Fibroblast of peridontal ligament (primary cell): ENCODE measurements around the gene COG8.
A peak's percentile ranks its signal among the peaks of the same experiment; 100 is the strongest.
"Not testable (repeated sequence)": the region's sequence is repeated elsewhere in the genome, so short reads cannot be mapped to it uniquely, and the experiment has no call there.

ENCODE experiments used
- DNase-seq: peaks from one replicate; pipeline ENCODE4 v3.0.0-alpha.2; 2010; ENCODE audit errors: extremely low read depth

The COG8 gene, protein sequence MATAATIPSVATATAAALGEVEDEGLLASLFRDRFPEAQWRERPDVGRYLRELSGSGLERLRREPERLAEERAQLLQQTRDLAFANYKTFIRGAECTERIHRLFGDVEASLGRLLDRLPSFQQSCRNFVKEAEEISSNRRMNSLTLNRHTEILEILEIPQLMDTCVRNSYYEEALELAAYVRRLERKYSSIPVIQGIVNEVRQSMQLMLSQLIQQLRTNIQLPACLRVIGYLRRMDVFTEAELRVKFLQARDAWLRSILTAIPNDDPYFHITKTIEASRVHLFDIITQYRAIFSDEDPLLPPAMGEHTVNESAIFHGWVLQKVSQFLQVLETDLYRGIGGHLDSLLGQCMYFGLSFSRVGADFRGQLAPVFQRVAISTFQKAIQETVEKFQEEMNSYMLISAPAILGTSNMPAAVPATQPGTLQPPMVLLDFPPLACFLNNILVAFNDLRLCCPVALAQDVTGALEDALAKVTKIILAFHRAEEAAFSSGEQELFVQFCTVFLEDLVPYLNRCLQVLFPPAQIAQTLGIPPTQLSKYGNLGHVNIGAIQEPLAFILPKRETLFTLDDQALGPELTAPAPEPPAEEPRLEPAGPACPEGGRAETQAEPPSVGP

DNA sequence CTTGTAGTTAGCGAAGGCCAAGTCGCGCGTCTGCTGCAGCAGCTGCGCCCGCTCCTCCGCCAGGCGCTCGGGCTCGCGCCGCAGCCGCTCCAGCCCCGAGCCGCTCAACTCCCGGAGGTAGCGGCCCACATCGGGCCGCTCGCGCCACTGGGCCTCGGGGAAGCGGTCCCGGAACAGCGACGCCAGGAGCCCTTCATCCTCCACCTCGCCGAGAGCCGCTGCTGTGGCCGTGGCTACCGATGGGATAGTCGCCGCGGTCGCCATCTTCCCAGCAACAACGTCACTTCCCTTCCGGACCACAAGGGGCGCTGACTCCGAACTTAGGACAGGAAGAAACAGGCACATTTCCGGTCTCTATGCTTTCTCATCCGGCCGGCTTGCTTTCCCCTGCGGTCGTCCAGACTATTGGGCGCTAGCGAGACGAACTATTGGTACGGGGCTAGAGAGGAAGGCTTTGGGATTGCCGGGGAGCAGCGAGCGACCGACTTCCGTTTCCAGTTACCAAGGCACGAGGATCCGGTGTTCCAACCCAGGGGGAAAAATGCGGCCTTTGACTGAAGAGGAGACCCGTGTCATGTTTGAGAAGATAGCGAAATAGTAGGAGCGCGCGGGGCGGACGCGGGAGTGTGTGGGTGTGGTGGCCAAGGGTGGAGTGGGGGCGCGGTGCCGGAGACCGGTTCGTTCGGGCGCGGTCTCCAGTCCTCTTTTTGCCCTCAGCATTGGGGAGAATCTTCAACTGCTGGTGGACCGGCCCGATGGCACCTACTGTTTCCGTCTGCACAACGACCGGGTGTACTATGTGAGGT lies at the start of gene COG8, which contains the start of gene NIP7:
TSS of gene COG8 (minus strand) at position 276 of the 806 bp plus-strand sequence. CDS start at position 264, 12 bp downstream.
TSS of gene NIP7 (plus strand) at position 484 of the 806 bp plus-strand sequence. CDS start at position 542, 58 bp downstream.
- DNase-seq: peak; percentile 99

DNA sequence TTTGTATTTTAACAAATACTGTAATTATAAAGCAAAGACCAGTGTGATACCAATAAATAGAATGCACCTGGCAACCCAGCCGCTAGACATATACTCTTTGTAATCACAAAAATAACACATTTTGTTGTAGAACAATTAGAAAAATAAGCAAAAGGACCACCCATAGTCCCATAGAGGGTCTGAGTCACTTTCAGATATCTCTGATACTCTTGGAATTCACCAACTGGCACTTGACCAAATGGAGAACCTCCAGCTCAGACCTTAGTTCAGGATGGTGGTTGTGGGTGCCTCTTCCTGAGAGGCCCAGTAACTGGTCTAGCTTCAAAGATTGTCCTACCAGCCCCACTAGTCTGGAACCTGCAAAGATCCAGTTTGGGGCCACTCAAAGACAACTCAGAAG lies 47.2 kb upstream of the COG8 start:
- DNase-seq: no peak

DNA sequence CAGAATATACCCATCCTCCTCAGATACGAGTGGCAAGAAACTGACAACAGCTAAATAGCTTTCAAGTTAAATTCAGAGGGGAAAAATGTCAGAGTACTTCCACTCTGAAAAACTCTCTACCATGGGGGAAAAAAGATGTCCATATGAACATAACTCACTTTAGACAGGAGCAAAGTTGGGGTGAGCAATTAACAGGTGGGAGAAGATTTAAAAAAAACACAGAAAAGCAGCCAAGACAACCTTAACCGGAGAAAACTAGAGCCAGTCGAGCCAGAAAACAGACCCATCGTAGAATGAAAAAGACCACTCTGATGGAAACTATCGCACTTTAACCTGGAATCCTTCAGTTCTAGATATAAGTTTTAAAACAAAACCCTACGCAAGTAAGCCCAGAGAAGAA lies 45.6 kb upstream of the COG8 start:
- no peak for DNase-seq

DNA sequence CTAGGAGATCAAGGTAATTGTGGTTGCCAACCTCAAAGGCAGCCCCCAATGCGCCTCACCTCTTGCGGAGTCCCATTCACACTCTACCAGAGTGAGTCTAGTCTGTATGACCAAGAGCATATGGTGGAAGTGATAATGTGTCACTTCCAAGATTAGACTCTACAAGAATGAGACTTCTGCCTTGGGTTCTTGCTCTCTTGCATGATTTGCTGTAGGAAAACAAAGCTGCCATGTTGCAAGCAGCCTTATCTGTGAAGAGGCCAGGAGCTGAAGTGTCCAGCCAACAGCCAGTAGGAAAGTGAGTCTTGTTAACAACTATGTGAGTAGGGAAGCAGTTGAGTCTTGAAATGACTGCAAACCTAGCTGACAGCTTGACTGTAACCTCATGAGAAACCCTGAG lies 43.1 kb upstream of the COG8 start:
- no peak for DNase-seq

DNA sequence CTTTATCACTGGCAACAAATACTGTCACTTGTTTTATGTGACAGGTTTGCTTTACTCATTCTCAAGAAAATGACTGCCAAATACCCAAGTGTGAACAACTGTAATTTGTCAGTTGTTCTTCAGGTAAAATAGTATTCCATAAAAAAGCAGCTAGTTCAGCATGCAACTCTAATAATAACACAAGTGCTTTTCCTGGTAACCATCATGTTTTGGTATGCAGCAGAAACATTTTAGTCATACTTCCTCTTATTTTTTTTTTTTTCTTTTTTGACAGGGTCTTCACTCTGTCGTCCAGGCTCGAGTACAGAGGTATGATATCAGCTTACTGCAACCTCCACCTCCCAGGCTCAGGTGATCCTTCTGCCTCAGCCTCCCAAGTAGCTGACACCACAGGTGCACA lies 41.9 kb upstream of the COG8 start:
- no peak for DNase-seq

DNA sequence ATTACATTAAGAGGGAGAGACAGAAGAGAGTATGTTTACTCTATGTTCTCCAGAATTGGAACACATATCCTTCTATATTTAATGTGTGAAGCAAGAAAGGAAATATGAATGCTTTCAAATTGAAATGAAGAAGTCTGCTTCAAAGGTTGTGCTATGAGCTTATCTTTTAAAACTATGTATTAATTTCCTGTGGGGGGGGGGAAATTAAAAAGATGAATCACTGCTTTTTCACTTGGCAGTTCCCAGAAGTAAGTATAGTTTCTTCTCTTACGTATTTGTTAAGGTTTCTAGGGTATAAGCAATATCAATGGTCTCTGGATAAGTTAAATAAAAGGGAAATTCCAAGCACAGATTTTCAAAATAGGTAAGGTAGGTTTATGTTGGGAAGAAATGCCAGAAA lies 39.4 kb upstream of the COG8 start:
- DNase-seq: no peak

DNA sequence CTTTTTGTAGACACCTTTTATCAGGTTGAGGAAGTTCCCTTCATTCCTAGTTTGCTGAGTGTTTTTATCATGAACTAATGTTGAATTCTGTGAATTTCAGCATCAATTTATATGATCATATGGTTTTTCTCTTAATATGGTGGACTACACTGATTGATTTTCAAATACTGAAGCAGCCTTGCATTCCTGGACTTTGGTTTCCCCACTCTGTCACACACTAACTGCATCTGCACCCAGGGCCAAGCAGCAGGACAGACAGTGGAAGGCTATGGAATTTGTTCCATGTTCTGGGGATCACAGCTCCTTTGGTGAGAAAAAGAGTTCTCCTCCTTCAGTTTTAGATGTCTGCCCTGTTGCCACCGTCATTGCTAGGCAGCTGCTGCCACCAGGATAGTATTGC lies 38.7 kb upstream of the COG8 start:
- DNase-seq: no peak

DNA sequence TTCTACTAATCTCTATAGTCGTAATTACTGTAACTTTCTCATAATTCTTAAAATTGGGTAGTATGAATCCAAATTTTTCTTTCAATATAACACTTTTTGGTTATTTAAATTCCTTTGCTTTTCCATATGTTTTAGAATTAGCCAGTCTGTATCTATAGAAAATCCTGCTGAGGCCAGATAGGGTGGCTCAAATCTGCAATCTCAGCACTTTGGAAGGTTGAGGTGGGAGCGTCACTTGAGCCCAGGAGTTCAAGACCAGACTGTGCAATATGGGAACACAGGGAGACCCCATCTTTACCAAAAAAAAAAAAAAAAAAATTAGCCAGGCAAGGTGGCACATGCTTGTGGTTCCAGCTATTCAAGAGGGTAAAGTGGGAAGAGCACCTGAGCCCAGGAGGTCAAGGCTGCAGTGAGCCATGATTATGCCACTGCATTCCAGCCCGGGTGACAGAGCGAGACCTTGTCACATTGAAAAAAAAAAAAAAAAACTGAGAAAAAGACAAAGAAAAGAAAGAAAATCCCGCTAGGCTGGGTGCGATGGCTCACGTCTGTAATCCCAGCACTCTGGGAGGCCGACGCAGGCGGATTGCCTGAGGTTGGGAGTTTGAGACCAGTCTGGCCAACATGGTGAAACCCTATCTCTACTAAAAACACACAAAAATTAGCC lies 37.2 kb upstream of the COG8 start:
- no peak for DNase-seq

DNA sequence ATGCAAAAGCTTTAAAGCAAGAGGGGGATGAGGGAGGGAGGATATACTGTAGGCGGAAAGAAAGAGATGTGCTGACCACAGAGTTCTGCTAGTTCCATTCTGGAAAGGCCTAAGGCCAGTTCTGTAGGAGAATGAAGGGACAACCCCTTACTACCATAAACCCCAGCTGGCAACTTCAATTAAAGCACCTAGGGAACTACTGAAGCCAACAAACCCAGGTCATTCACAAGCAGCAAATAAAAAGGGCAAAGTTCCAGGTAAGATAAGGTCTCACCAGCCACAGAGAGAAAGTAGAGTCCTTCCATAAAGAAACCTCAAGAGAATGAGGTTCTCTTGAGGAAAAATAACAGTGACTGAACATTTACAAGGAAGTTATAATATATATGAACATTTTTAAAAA lies 33.7 kb upstream of the COG8 start:
- DNase-seq: no peak

DNA sequence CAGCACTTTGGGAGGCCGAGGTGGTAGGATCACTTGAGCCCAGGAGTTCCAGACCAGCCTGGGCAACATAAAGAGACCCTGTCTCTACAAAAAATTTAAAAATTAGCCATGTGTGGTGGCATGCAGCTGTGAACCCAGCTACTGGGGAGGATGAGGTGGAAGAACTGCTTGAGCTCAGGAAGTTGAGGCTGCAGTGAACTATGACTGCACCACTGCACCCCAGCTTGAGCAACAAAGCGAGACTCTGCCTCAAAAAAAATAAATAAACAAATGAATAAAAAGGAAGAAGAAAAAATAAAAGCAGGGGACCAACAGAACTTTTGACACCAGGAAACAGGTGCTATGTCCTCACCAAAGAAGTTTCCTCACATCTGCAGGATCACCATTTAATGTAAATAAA lies 32.2 kb upstream of the COG8 start:
- DNase-seq: no peak

DNA sequence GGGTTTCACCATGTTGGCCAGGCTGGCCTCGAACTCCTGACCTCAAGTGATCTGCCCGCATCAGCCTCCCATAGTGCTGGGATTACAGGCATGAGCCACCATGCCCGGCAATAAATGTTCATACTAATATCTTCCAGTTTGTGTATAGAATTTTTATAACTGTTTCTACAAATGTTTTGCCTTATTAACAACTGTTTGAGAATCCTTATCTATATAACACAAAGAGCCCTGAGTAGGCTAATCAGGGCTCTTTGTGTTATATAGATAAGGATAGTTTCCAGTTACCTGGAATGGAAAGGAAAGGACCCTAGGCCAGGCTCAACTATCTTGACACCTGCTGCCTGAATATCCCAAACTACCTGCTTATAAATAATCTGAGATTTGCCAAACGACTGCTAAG lies 29.5 kb upstream of the COG8 start:
- DNase-seq: no peak

DNA sequence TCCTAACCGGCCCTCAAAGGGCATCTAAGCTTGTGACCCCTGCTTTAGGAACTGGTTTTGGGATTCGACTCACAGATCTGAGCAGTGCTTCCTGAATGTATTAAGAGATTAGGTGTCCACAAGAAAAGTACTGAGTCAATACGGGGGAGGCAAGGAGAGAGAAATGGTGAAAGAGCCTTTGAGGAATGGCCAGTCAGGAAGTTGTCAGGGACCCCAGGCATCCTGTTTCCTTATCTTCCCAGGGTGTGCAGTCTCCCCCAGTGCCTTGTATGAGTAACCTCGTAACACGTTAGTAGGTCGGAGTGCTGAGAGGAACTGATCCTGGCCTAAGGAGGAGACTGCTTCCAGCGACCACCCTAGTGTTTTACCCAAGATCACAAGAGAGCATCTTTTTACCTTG lies 28.6 kb upstream of the COG8 start:
- DNase-seq: no peak

DNA sequence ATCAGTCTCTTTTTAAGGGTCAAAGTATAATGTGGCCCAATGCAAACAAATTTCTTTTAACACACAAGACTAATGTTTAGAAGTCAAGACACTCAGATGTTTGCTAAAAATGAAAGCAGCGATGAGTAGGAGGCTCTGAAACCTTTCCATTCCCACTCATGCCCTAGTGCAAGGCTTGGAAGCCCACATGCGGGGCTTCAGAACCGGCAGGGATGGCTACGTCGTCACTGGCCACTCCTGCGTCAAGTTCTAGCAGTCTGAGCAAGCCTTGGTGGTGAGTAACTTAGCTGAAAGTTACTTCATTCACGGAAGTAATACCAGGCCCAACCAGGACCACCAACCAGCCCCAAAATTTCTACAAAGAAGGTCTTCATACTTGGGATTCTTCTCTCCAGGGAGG lies 27.1 kb upstream of the COG8 start:
- DNase-seq: no peak

DNA sequence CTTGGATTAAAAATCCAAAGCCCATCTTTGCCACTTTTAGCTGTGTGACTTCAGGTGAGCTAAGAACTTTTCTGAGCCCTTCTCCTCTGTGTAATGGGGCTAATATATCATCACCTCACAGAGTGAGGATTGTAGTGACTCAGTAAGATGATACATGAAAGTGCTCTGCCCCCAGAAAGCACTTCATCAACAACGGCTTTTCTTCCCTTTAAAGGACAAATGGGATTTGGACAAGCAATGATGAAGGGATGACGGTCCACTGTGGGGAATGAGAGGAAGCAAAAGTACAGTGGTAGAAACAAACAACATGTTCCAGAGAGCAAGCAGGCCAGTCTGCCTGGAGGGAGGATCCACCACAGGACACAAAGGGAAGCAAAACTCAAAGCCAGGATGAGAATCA lies 26.5 kb upstream of the COG8 start:
- no peak for DNase-seq

DNA sequence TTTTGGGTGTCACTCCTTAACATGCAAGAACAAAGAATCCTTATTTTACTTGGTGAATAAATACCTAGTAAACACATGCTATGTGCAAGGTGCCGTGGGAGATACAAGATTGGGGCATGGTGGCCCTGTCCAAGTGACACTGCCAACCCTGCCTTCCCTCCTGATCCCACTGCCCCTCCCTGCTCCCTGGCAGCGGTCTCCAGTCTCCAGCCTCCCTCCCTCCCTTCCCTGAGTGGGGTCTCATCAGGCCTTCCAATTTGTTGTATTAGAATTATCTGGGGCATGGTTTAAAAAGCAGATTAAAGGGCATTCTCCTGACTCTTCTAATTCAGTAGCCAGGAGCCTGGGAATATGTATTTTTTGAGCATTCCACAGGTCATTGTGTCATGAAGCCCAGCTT lies 24.7 kb upstream of the COG8 start:
- no peak for DNase-seq

DNA sequence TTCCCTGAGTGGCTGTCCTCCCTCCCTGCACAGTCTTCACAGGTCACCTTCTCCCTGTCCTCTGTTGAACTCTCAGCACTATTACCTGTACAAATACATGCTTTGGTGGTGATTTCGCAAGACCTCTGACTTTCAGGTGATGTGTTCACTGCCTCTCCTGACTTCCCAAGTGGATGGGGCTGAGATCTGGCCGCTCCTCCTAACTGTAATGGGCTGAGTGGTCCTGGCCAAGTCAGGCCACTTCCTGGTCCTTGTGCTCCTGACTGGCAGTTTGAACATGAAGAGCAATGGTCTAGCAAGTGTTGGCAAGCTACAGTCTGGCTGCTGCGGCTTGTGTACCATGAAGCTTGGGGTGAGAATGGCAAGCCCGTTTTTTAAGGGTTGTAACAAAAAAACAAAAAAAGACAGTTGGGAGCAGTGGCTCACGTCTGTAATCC lies 23.9 kb upstream of the COG8 start:
- DNase-seq: no peak

DNA sequence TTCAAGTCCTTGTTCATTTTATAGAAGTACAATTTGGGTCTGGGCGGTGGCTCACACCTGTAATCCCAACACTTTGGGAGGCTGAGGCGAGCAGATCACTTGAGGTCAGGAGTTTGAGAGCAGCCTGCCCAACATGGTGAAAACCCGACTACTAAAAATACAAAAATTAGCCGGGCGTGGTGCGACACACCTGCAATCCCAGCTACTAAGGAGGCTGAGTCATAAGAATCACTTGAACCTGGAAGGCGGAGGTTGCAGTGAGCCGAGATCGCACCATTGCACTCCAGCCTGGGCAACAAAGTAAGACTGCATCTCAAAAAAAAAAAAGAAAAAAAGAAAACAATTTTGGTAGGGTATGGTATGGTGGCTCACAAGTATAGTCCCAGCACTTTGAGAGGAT lies 20.7 kb upstream of the COG8 start:
- DNase-seq: not testable (repeated sequence)

DNA sequence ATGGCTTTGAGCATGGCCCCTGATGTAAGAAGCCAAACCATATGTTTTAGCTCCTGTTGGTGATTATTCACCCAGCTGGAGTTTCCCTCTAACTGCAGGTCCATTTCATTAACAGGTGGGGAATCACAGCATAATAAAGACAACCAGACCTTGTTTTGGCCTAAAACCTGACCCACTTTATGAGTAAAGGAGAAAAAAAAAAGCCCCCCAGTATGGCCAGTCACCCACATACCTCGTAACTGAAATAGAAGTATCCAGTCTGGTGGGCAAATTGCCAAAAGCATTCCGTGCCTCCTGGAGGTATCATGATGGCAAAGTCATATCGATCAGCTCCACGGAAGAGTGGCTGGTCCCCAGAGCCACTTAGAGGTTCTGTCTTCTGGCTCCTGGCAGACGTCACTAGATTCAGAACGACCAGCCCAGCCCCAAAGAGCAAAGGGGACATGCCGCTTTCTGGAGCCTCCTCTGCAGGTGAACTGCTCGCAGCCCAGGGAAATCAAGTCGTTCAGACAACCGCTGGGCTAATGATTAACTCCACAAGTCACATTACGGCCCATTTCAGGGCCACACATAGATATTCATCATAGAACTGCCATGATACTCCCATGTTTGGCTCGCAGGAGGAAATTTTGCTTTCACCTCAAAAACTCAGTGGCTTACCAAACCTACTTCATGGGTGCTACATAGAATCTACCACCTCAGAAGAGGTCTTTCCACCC lies 12.1 kb upstream of the COG8 start, which contains the start of gene TMED6:
TSS of gene TMED6 (minus strand) at position 478 of the 719 bp plus-strand sequence. CDS start at position 445, 33 bp downstream.
- DNase-seq: no peak

DNA sequence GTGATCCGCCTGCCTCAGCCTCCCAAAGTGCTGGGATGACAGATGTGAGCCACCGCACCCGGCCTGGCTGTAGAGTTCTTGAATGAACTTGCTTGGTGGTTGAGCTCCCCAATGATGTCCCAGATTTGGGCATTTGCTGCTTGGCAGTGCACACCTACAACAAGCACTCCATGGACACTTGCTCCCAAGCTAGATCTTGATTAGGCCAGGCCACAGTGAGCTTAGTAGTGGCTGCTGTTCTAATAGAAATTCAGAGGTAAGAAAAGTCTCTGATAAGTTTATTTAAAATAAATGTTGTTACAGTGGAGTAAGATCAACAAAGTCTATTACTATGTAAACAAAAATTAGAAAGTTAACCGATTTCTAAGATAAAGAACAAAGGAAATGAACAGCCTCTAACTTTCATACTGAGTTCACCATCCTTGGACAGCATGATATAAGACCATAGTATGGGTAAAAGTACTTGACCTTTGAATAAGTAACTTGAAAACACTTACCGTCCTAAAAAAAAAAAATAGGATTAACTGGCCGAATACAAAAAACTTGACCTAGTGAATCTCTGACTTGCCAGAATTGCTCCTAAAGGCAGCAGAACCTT lies 11.3 kb upstream of the COG8 start:
- DNase-seq: no peak

DNA sequence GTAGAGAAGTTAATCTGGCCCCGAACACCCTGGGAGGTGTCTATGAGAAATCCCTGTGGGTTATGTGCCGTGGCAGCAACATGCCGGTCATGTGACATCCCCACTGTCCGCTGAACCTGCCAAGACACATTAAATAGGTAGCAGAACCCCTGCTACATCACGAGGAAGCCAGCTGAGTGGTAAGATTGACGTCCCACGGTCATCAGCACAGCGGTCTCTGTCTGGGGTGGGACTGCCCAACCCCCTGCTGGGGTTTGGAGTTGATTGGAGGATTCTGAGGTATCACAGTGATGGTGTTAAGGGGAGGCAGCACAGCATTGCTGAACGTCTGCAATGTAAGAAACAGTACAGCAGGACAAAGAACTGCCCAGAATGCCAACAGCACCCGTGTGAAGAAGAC lies 10.2 kb upstream of the COG8 start:
- DNase-seq: no peak

DNA sequence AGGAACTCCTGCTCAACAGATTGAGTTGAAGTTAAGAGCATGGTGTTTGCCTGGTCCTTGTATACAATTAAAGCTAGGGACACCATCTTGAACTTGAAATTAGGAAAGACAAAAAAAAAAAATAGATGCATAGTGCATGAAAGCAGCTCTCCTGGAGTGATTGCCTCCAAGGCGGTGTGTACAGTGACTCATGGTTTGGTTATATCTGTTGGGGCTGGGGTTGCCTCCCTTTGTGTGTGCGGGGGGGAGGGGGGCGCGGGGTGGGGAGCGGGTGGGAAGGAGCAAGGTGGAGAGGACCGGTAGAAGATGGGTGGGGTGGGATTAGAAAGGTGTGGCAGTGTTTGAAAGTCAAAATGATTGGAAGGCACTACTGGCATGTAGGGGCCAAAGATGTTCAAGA lies 8.9 kb upstream of the COG8 start:
- no peak for DNase-seq
